K562 (cell line): ENCODE measurements around the gene KCTD19. TPM values are rescaled to one million over a fixed set of nuclear protein-coding genes. Genes with fewer than 3 reads are reported as not detected.

Experiments used
- GATAD2A ChIP-seq: fragments of 450-650 bp; IDR thresholded peaks from 2 replicates; pipeline ENCODE4 v1.6.1; 2017
- GTF2E2 ChIP-seq: fragments of 200-800 bp; sonication (Bioruptor generic); IDR thresholded peaks from 2 replicates; pipeline ENCODE4 v1.6.1; 2016; ENCODE audit warnings: missing genetic modification characterization, missing compliant biosample characterization
- GTF2F1 ChIP-seq: IDR thresholded peaks from 2 replicates; pipeline ENCODE4 v1.6.1; 2011; ENCODE audit warnings: low read depth, low read length, improper control_type of control experiment
- HIVEP1 ChIP-seq: fragments of 250-450 bp; sonication (Bioruptor Pico); IDR thresholded peaks from 2 replicates; pipeline ENCODE4 v1.4.0; 2020; ENCODE audit warnings: mild to moderate bottlenecking
- KHSRP ChIP-seq: fragments of 450-650 bp; IDR thresholded peaks from 2 replicates; pipeline ENCODE4 v1.6.1; 2017
- LCOR ChIP-seq: sonication (generic); formaldehyde crosslinking; IDR thresholded peaks from 2 replicates; pipeline ENCODE4 v1.8.0; 2022; ENCODE audit warnings: mild to moderate bottlenecking, missing genetic modification reagents
- MIER1 ChIP-seq: fragments of 450-650 bp; IDR thresholded peaks from 2 replicates; pipeline ENCODE4 v1.6.1; 2016; ENCODE audit warnings: antibody characterized with exemption, mild to moderate bottlenecking, low read depth
- POLR2G ChIP-seq: fragments of 200-400 bp; formaldehyde crosslinking; IDR thresholded peaks from 2 replicates; pipeline ENCODE4 v1.6.1; 2017; ENCODE audit warnings: low read depth, mild to moderate bottlenecking, antibody characterized with exemption, low read length, moderate library complexity
- SMARCE1 ChIP-seq: fragments of 450-650 bp; IDR thresholded peaks from 2 replicates; pipeline ENCODE4 v1.7.1; 2016; ENCODE audit warnings: mild to moderate bottlenecking
- TOE1 ChIP-seq, 2 experiments: fragments of 450-650 bp in 1 of 2; sonication (generic) in 1 of 2; formaldehyde crosslinking in 1 of 2; IDR thresholded peaks; 2 replicates each; pipeline versions ENCODE4 v1.7.1 to v1.8.0; 2016 to 2022; ENCODE audit warnings: borderline replicate concordance in 2 of 2, mild to moderate bottlenecking in 2 of 2, antibody characterized with exemption in 1 of 2, inconsistent platforms in 1 of 2, low read depth in 1 of 2, missing genetic modification reagents in 1 of 2, moderate library complexity in 1 of 2
- ZNF77 ChIP-seq: fragments of 250-450 bp; sonication (Bioruptor Pico); IDR thresholded peaks from 2 replicates; pipeline ENCODE4 v1.5.0; 2020
- polyA plus RNA-seq, 8 experiments: library from polyadenylated mRNA; depleted of rRNA in 4 of 8; stranded (reverse) in 5 of 8; unstranded in 3 of 8; fragments of >200 nt; fragmentation: Nextera tagmentation in 2 of 8; fragmentation: Illumina TruSeq in 1 of 8; extraction: Ambion mirVana in 2 of 8; extraction: Trizol in 1 of 8; gene quantifications; 2 replicates each; pipeline versions ENCODE4 v1.2.1 to v1.2.3, GENCODE V29; 2011 to 2014; ENCODE audit warnings: inconsistent platforms in 1 of 8, missing spikeins in 1 of 8
- total RNA-seq, 7 experiments: library from RNA; depleted of rRNA in 6 of 7; stranded (reverse); fragments of >200 nt in 6 of 7; fragmentation: Illumina TruSeq in 2 of 7; extraction: Trizol in 2 of 7; gene quantifications; 2 replicates each; pipeline versions ENCODE4 v1.2.1 to v1.2.3, GENCODE V29; 2011 to 2021; ENCODE audit warnings: low replicate concordance in 1 of 7
- TF ChIP-seq, protein P1 (sequence below): fragments of 250-450 bp; sonication (Bioruptor Pico); IDR thresholded peaks from 2 replicates; pipeline ENCODE4 v1.8.0; 2021; ENCODE audit warnings: borderline replicate concordance, mild to moderate bottlenecking, moderate library complexity; ENCODE audit not compliant: poor library complexity, severe bottlenecking
- TF ChIP-seq, protein P2 (sequence below), 3 experiments: fragments of 200-800 bp in 1 of 3; sonication (Bioruptor generic) in 1 of 3; sonication (generic) in 1 of 3; formaldehyde crosslinking in 1 of 3; IDR thresholded peaks; 2 replicates each; pipeline versions ENCODE4 v1.6.1 to v1.8.0; 2016 to 2022; ENCODE audit warnings: mild to moderate bottlenecking in 2 of 3, missing compliant biosample characterization in 2 of 3, missing genetic modification characterization in 2 of 3, missing genetic modification reagents in 1 of 3
- TF ChIP-seq, protein P3 (sequence below): fragments of 450-650 bp; IDR thresholded peaks from 2 replicates; pipeline ENCODE4 v1.6.1; 2017; ENCODE audit warnings: antibody characterized with exemption, mild to moderate bottlenecking
- TF ChIP-seq, protein P4 (sequence below): IDR thresholded peaks from 2 replicates; pipeline ENCODE4 v1.6.1; 2016; ENCODE audit warnings: missing genetic modification characterization, missing compliant biosample characterization
- TF ChIP-seq, protein P5 (sequence below): fragments of 450-650 bp; conservative IDR thresholded peaks from 2 replicates; pipeline ENCODE4 v1.6.1; 2016; ENCODE audit warnings: missing genetic modification characterization, low read depth, mild to moderate bottlenecking, missing compliant biosample characterization, moderate library complexity
- TF ChIP-seq, protein P6 (sequence below): fragments of 450-650 bp; IDR thresholded peaks from one replicate; pipeline ENCODE4 v1.6.1; 2018; ENCODE audit warnings: mild to moderate bottlenecking, moderate library complexity; ENCODE audit not compliant: partially characterized antibody

Gene KCTD19
- total and polyA plus RNA-seq, 9 of the 15 experiments (the other 6 are each of a cell fraction or from before 2014, with no cell fraction given), result 0.03 to 0.91 (median 0.22) TPM; not detected in 2

DNA sequence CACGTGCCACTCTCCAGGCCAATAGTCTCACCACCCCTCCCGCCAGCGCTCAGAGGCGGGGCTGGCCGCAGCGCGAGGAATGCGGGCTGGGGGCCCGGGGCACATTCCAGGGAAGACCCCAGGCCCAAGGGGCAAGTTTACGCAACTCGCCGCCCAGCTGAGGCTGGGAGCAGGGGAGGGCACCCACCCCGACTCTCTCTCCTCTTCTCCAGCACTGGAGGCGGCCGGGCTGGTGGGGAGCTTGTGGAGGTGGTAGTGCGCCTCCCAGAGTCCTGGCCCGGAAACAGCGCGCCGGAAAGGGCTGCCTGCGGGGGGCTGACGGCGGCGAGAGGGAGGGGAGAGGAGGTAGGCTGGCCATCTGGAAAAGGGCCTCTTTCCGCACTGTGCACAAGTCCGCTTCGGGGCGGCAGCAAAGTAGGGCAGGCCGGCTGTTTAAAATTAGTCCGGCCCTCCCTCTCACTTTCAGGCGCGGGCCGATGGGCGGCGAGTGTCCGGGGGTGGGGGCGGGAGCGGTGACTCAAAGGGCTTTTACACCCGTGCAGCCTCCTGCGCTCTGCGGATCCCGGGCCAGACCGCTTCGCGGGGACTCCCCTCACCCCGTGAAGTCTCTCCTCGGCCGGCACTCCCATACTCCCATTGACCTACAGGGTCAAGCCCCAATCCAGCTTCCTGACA is 80.3 kb downstream of the KCTD19 start (continued):
- TF ChIP-seq, protein P1, sequence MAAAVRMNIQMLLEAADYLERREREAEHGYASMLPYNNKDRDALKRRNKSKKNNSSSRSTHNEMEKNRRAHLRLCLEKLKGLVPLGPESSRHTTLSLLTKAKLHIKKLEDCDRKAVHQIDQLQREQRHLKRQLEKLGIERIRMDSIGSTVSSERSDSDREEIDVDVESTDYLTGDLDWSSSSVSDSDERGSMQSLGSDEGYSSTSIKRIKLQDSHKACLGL, result no peak
- TF ChIP-seq MIER1, result no peak
- no peak; the same call in 1 of the 2 replicates for TF ChIP-seq TOE1 (IDR thresholded peaks at IDR 0.05; ENCODE audit: borderline replicate concordance)
- no peak for TF ChIP-seq TOE1 (CRISPR knock-in tag; IDR thresholded peaks at IDR 0.05; ENCODE audit: borderline replicate concordance, low read depth)
- TF ChIP-seq GTF2F1, result no peak
- TF ChIP-seq, protein P2, sequence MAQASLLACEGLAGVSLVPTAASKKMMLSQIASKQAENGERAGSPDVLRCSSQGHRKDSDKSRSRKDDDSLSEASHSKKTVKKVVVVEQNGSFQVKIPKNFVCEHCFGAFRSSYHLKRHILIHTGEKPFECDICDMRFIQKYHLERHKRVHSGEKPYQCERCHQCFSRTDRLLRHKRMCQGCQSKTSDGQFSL (CRISPR knock-in tag; IDR thresholded peaks at IDR 0.05), result peak; percentile 90
- TF ChIP-seq, protein P2 (tag; IDR thresholded peaks at IDR 0.05), result peak in 1 of 2 experiments; percentile 76; a peak in 2 of 4 replicates
- no peak for TF ChIP-seq ZNF77 (CRISPR knock-in tag)
- TF ChIP-seq HIVEP1 (CRISPR knock-in tag), result no peak
- TF ChIP-seq, protein P3, sequence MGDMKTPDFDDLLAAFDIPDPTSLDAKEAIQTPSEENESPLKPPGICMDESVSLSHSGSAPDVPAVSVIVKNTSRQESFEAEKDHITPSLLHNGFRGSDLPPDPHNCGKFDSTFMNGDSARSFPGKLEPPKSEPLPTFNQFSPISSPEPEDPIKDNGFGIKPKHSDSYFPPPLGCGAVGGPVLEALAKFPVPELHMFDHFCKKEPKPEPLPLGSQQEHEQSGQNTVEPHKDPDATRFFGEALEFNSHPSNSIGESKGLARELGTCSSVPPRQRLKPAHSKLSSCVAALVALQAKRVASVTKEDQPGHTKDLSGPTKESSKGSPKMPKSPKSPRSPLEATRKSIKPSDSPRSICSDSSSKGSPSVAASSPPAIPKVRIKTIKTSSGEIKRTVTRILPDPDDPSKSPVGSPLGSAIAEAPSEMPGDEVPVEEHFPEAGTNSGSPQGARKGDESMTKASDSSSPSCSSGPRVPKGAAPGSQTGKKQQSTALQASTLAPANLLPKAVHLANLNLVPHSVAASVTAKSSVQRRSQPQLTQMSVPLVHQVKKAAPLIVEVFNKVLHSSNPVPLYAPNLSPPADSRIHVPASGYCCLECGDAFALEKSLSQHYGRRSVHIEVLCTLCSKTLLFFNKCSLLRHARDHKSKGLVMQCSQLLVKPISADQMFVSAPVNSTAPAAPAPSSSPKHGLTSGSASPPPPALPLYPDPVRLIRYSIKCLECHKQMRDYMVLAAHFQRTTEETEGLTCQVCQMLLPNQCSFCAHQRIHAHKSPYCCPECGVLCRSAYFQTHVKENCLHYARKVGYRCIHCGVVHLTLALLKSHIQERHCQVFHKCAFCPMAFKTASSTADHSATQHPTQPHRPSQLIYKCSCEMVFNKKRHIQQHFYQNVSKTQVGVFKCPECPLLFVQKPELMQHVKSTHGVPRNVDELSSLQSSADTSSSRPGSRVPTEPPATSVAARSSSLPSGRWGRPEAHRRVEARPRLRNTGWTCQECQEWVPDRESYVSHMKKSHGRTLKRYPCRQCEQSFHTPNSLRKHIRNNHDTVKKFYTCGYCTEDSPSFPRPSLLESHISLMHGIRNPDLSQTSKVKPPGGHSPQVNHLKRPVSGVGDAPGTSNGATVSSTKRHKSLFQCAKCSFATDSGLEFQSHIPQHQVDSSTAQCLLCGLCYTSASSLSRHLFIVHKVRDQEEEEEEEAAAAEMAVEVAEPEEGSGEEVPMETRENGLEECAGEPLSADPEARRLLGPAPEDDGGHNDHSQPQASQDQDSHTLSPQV, result peak; percentile 93
- TF ChIP-seq, protein P4, sequence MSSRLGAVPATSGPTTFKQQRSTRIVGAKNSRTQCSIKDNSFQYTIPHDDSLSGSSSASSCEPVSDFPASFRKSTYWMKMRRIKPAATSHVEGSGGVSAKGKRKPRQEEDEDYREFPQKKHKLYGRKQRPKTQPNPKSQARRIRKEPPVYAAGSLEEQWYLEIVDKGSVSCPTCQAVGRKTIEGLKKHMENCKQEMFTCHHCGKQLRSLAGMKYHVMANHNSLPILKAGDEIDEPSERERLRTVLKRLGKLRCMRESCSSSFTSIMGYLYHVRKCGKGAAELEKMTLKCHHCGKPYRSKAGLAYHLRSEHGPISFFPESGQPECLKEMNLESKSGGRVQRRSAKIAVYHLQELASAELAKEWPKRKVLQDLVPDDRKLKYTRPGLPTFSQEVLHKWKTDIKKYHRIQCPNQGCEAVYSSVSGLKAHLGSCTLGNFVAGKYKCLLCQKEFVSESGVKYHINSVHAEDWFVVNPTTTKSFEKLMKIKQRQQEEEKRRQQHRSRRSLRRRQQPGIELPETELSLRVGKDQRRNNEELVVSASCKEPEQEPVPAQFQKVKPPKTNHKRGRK, result no peak
- peak; percentile 78 for TF ChIP-seq GATAD2A
- TF ChIP-seq KHSRP, result no peak
- TF ChIP-seq, protein P5, sequence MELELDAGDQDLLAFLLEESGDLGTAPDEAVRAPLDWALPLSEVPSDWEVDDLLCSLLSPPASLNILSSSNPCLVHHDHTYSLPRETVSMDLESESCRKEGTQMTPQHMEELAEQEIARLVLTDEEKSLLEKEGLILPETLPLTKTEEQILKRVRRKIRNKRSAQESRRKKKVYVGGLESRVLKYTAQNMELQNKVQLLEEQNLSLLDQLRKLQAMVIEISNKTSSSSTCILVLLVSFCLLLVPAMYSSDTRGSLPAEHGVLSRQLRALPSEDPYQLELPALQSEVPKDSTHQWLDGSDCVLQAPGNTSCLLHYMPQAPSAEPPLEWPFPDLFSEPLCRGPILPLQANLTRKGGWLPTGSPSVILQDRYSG, result no peak
- TF ChIP-seq, protein P6, sequence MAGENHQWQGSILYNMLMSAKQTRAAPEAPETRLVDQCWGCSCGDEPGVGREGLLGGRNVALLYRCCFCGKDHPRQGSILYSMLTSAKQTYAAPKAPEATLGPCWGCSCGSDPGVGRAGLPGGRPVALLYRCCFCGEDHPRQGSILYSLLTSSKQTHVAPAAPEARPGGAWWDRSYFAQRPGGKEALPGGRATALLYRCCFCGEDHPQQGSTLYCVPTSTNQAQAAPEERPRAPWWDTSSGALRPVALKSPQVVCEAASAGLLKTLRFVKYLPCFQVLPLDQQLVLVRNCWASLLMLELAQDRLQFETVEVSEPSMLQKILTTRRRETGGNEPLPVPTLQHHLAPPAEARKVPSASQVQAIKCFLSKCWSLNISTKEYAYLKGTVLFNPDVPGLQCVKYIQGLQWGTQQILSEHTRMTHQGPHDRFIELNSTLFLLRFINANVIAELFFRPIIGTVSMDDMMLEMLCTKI, result no peak
- peak; percentile 42; the same call in 1 of the 2 replicates for TF ChIP-seq SMARCE1
- TF ChIP-seq GTF2E2, result no peak
- peak; percentile 88 for TF ChIP-seq POLR2G
- TF ChIP-seq LCOR, result peak; percentile 86
